ENCODE results near the gene MPRIP.
"Not testable (repeated sequence)": the region's sequence is repeated elsewhere in the genome, so short reads cannot be mapped to it uniquely, and the experiment has no call there.

The MPRIP gene

DNA sequence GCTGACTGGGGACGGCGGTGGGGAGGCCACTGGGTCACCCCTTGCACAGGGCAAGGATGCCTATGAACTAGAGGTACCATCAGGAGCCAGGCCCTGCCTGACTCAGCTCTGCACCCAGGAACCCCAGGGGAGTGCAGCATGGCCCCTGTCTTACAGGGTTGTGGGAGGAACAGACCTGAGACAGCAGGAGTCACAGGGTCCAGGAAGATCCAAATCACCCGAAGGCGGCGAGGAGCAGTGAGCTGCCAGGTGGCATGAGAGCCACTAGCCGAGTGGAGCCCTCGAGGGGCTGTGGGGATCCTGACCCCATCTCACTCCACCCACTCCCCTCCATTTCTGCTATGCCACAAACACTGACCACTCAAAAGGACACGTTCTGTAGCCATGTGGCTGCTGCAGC lies 133.1 kb downstream of the MPRIP start:
- no peak for DNase-seq

GRCh38 chr17:17175917-17176316 lies 133.7 kb downstream of the MPRIP start:
- DNase-seq: no peak

GRCh38 chr17:17176341-17176740 lies 134.1 kb downstream of the MPRIP start:
- DNase-seq: no peak

DNA sequence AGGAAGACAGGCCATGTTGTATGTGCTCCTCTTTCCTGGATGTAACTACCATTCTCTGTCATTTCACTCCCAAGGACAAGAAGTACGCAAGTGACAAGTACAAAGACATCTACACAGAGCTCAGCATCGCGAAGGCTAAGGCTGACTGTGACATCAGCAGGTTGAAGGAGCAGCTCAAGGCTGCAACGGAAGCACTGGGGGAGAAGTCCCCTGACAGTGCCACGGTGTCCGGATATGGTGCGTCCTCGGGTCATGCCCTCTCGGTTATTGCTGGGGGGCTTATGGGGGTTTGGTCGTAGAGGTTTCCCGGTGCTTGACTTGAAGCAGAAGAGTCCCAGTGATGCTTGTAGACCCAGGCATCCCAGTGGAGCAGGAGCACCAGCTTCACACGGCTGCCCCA lies 134.9 kb downstream of the MPRIP start:
- no peak for DNase-seq

- no peak for DNase-seq
These were observed 137.1 kb downstream of the MPRIP start for GRCh38 chr17:17179371-17179827.

DNA sequence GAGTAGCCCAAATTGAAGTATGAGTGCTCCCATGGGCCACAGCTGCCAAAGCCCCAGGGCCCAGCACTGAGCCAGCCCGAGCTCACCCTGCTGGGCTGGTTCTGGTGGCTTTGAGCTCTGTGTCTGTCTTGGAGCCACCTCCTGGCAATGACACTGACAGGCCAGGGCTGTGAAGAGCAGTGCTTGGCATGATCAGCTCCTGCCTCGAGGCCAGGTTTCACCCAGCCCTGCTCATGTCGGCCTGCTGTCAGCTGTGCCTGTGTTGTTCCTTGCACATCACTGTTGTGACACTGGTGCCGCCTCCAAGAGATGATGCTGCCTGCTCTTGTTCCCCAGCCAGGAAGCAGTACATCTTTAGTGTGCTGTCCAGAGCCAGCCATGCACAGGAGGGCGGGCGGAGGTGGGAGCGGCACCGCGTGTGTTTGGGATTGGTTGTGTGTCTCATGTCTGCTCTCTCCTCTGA lies 137.9 kb downstream of the MPRIP start:
- no peak for DNase-seq

- no peak for DNase-seq
These were observed 138.7 kb downstream of the MPRIP start for GRCh38 chr17:17180741-17181525.

GRCh38 chr17:17181666-17182597 lies 139.7 kb downstream of the MPRIP start:
- no peak for DNase-seq

- no peak for DNase-seq
These were observed 140.4 kb downstream of the MPRIP start for GRCh38 chr17:17182598-17183136.

GRCh38 chr17:17183744-17184143 lies 141.5 kb downstream of the MPRIP start:
- DNase-seq: no peak

- not testable (repeated sequence) for DNase-seq
These were observed 142.9 kb downstream of the MPRIP start for GRCh38 chr17:17184985-17185757.

GRCh38 chr17:17186051-17186450 lies 143.8 kb downstream of the MPRIP start:
- no peak for DNase-seq

- DNase-seq: no peak
These were observed 144.6 kb downstream of the MPRIP start for GRCh38 chr17:17186551-17187505.

- no peak for DNase-seq
These were observed 146.3 kb downstream of the MPRIP start for GRCh38 chr17:17188586-17188985.

- no peak for DNase-seq
These were observed 147.3 kb downstream of the MPRIP start for GRCh38 chr17:17189559-17189958.

- no peak for DNase-seq
These were observed 147.9 kb downstream of the MPRIP start for GRCh38 chr17:17190188-17190587.

GRCh38 chr17:17191346-17191792 lies 149.1 kb downstream of the MPRIP start:
- no peak for DNase-seq

DNA sequence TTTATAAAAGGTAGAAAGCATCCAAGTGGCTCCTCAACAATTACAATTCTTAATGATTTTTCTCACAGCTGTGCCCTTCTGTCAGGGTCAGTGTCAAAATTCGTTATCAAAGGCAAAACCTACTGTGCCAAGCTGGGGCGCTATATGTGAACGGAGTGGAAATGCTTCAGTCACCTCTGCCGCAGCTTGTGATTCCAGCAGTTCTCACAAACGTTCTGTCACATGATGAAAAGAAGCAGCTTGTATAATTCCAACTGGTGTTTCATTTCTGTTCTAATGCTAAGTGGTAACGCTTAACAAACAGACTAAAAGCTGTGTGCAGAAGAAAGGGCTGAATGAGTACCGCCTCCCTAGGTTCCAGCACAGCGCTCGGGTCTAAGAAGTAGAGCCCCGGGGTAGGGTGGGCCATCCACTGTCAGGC lies 149.7 kb downstream of the MPRIP start:
- peak; percentile 73 for DNase-seq

- DNase-seq: not testable (repeated sequence)
These were observed 153.2 kb downstream of the MPRIP start for GRCh38 chr17:17195466-17195865.

GRCh38 chr17:17196776-17197175 lies 154.5 kb downstream of the MPRIP start:
- no peak for DNase-seq

- no peak for DNase-seq
These were observed 156.0 kb downstream of the MPRIP start for GRCh38 chr17:17198281-17198680.

All from NCI-H1694 treated with DMSO at 0.1 percent for 48 hours (cell line).